Esophagus muscularis mucosa (tissue), 4 donors: ENCODE data around the gene TTC14. TPM values are rescaled to one million over a fixed set of nuclear protein-coding genes. Genes with fewer than 3 reads are reported as not detected.

Experiments used
- DNase-seq: peaks from one replicate; pipeline ENCODE4 v3.0.0-alpha.2; 2017; ENCODE audit errors: extremely low spot score
- H3K27ac ChIP-seq, 4 donors: fragments of 200-600 bp; sonication (generic); replicated peaks in 1 of 4; 1 replicate in 3 of 4; 2 replicates in 1 of 4; pipeline ENCODE4 v1.5.1; 2016 to 2019; ENCODE audit warnings: mild to moderate bottlenecking in 1 of 4
- H3K27me3 ChIP-seq, 4 donors: fragments of 200-600 bp; sonication (generic); one replicate each; pipeline versions ENCODE4 v1.5.1 to v1.6.0; 2016 to 2019
- H3K36me3 ChIP-seq, 4 donors: fragments of 200-600 bp; sonication (generic); one replicate each; pipeline ENCODE4 v1.5.1; 2016 to 2019
- H3K4me1 ChIP-seq, 4 donors: fragments of 200-600 bp; sonication (generic); one replicate each; pipeline ENCODE4 v1.5.1; 2016 to 2019
- H3K4me3 ChIP-seq, 4 donors: fragments of 200-600 bp; sonication (generic); 1 replicate in 2 of 4; 2 replicates in 2 of 4; pipeline ENCODE4 v1.5.1; 2016 to 2019; ENCODE audit warnings: mild to moderate bottlenecking in 4 of 4, moderate library complexity in 1 of 4
- H3K9me3 ChIP-seq, 4 donors: fragments of 200-600 bp; sonication (generic); 1 replicate in 3 of 4; 2 replicates in 1 of 4; pipeline ENCODE4 v1.5.1; 2016 to 2019
- CTCF ChIP-seq, 3 experiments: fragments of 200-600 bp in 2 of 3; fragments of 450-650 bp in 1 of 3; sonication (generic) in 2 of 3; IDR thresholded peaks; one replicate each; pipeline ENCODE4 v1.5.1; 2017 to 2019; ENCODE audit warnings: antibody characterized with exemption in 3 of 3, mild to moderate bottlenecking in 2 of 3, moderate library complexity in 1 of 3
- EP300 ChIP-seq: sonication (generic); formaldehyde crosslinking; IDR thresholded peaks from one replicate; pipeline ENCODE4 v1.6.1; 2017; ENCODE audit warnings: antibody characterized with exemption
- POLR2A ChIP-seq: fragments of 450-650 bp; IDR thresholded peaks from one replicate; pipeline ENCODE4 v1.6.1; 2017; ENCODE audit warnings: antibody characterized with exemption, moderate library complexity, mild to moderate bottlenecking, low read depth
- POLR2AphosphoS5 ChIP-seq, 2 donors: sonication (generic); formaldehyde crosslinking; IDR thresholded peaks; one replicate each; pipeline ENCODE4 v1.6.1; 2017; ENCODE audit warnings: antibody characterized with exemption in 2 of 2
- WGBS: methylation state at CpG from one replicate; pipeline ENCODE4 v1.1.5; 2018; 5-methylcytosine and 5-hydroxymethylcytosine counted together
- intact Hi-C: fragments of 100-400 bp; cut with DNase I; formaldehyde crosslinking; loops from one replicate; pipeline ENCODE4 v1.15.1; 2023
- total RNA-seq, 4 donors: library from RNA; depleted of rRNA; stranded (reverse); fragments of >200 nt; gene quantifications; one replicate each; pipeline versions ENCODE4 v1.1.0 to v1.2.1, GENCODE V29; 2016

TTC14 gene
- total RNA-seq, 4 donors from 2014 or later = 19.7 to 50.8 (median 40.1) TPM

DNA sequence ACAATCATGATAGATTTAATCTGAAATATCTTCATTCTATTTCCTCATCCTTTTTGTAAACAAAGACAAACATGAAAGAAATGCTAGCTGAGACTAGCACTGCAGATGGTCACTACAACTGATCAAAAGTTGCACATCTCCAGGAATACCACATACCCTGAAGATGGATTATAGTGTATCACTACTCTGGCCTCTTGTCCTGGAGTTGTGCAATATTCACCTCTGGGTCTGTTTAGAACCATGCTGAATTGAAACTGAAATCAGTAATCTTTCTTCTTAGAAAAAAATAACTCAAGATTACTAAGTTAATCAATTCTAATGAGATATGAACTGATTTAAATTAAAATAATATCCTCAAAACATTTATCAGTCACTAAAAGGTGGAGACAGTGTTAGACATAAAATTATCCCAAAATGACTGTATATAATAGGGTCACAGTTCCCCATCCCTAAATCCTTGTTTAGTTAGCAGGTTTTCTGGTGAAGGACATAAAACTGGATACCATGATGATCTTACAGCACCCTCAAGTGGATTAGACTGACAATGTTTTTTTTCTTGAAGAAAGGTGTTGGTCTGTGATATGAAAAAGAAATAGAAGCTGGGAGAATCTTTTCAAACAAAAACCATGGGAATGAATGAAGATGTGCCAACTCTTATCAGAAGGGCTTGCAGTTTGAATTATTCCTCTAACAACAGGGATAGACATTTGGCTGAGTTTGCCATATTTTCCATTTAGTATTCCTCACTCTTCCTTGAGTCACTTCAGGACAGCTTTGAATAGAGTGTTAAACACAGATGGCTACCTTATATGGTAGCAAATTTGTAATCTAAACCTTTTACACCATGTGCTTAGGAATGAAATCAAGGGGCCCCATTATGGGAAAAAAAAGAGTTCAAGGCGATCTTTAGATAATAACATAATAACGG lies 7.1 kb upstream of the TTC14 start:
- H3K4me1 ChIP-seq = no peaks in the 10 kb centered on the region
- no peak overlapping the region for H3K4me3 ChIP-seq
- H3K27me3 ChIP-seq = peaks cover 0 to 17% (median 0%) of the 10 kb centered on the region in 4 donors
- TF ChIP-seq POLR2AphosphoS5 (IDR thresholded peaks at IDR 0.05) (no peak), EP300 (no peak), POLR2A (no peak), CTCF (IDR thresholded peaks at IDR 0.05) (peak in 1 of 3 experiments; percentile 13)
- H3K9me3 ChIP-seq = no peaks in the 10 kb centered on the region
- DNase-seq = no peak
- WGBS = 66% methylated on average over 2 of the region's 2 CpGs
- intact Hi-C loops = loop anchor here (5.0 kb wide), 1 partner anchor 668 kb away; no protein-coding TSS in a partner anchor
- no peaks in the 10 kb centered on the region for H3K36me3 ChIP-seq
- no peak overlapping the region for H3K27ac ChIP-seq

GRCh38 chr3:180595559-180595935 lies 6.4 kb upstream of the TTC14 start:
- Histone ChIP-seq H3K4me1 (no peaks in the 10 kb centered on the region), H3K27me3 (peaks cover 0 to 10% (median 0%) of the 10 kb centered on the region in 4 donors), H3K4me3 (no peak overlapping the region), H3K9me3 (no peaks in the 10 kb centered on the region), H3K27ac (no peak overlapping the region), H3K36me3 (no peaks in the 10 kb centered on the region)
- DNase-seq = no peak
- TF ChIP-seq POLR2A (no peak), EP300 (no peak), CTCF (IDR thresholded peaks at IDR 0.05) (no peak), POLR2AphosphoS5 (IDR thresholded peaks at IDR 0.05) (no peak)
- intact Hi-C loops = loop anchor here (5.0 kb wide), 1 partner anchor 668 kb away; no protein-coding TSS in a partner anchor
- 45% methylated on average over 1 of the region's 1 CpG for WGBS

GRCh38 chr3:180600473-180600872 lies 1.5 kb upstream of the TTC14 start:
- H3K27ac ChIP-seq = no peak overlapping the region
- H3K27me3 ChIP-seq = no peaks in the 10 kb centered on the region
- TF ChIP-seq POLR2A (no peak), CTCF (IDR thresholded peaks at IDR 0.05) (no peak)
- H3K4me1 ChIP-seq = peaks cover 7 to 14% (median 13%) of the 10 kb centered on the region in 4 donors
- no peaks in the 10 kb centered on the region for H3K9me3 ChIP-seq
- no peak for DNase-seq
- WGBS = 97% methylated on average over 13 of the region's 15 CpGs
- no peak overlapping the region for H3K4me3 ChIP-seq
- intact Hi-C loops = no loop called here
- peaks cover 7 to 25% (median 14%) of the 10 kb centered on the region in 4 donors for H3K36me3 ChIP-seq

DNA sequence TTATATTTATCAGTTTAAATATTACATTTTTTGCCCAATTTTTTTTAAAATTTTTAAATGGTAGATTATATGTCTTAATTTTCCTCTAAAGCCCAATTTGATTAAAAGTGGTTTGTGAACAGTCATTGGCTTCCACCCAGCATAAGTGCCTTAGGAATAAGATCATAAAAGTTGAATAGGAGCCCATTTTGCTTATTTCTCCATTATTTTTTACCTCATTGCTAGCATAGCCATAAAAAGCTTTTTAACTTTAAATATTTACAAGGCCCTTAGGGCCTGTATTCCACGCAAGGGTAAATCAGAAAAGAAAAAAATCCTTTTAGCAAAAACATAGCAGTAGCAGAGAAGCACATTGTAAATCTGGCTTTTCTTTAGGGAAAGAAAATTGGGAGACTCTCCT lies 9.0 kb downstream of the TTC14 start:
- H3K27ac ChIP-seq = no peak overlapping the region
- WGBS = 73% methylated on average over 1 of the region's 1 CpG
- no peaks in the 10 kb centered on the region for H3K27me3 ChIP-seq
- H3K36me3 ChIP-seq = peaks cover 50 to 78% (median 75%) of the 10 kb centered on the region in 4 donors
- intact Hi-C loops = no loop called here
- DNase-seq = no peak
- no peaks in the 10 kb centered on the region for H3K9me3 ChIP-seq
- no peak overlapping the region for H3K4me3 ChIP-seq
- TF ChIP-seq POLR2AphosphoS5 (IDR thresholded peaks at IDR 0.05) = no peak
- TF ChIP-seq CTCF (IDR thresholded peaks at IDR 0.05) = no peak
- no peak for TF ChIP-seq POLR2A
- TF ChIP-seq EP300 = no peak
- no peaks in the 10 kb centered on the region for H3K4me1 ChIP-seq
